ENCODE measurements around the gene VWA1. TPM values are rescaled to one million over a fixed set of nuclear protein-coding genes. Genes with fewer than 3 reads are reported as not detected.

Gene VWA1
- total and polyA plus RNA-seq, 2 of the 4 experiments (the other 2 are of a cell fraction): 1.1 to 6.1 TPM

DNA sequence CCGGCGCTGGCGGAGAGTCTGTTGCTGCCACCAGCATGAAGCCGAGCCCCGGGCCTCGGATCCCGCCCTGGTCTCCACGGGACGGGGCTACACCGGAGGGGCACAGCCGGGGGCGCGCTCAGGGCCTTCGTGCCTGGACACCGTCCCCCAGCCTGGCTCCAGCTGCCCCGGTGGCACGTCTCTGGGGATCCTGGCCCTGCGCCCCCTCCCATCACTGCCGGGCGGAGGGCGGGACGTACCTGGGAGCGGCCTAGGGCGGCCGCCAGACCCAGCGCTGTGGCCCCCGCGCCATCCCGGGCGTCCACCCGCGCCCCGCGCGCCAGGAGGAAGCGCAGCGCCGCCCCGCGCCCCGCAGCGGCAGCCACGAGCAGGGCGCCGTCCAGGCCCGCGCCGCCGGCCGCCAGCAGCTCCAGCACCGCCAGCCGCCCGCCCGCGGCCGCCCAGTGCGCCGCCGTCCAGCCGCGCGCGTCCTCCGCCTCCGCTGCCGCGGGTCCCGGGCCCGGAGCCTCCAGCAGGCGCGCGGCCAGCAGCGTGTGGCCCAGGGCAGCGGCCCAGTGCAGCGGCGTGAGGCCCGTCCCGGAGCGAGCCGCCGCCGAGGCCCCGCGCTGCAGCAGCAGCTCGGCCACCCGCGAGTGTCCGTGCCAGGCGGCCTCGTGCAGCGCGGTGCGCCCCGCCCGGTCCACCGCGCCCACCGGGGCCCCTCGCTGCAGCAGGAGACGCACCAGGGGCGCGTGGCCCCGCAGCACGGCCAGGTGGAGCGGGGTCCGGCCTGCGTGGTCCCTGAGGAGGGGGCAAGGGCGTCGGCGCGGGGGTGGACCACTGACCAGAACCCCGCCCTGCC, 15.5 kb upstream of the VWA1 start:
- no peaks in the 10 kb centered on the region for H3K79me1 ChIP-seq (ENCODE audit: low read depth in 1 of 2, low read length in 2 of 2)
- H2BK15ac ChIP-seq (ENCODE audit: low read depth, low read length): no peak overlapping the region
- H3K27ac ChIP-seq (ENCODE audit: insufficient read depth, low read length): no peak overlapping the region
- intact Hi-C loops (cut with micrococcal nuclease) (no loop called here), dilution Hi-C loops (cut with HindIII; ENCODE audit: low sequenced_read_pairs, unreplicated experiment) (no loop called here), in situ Hi-C loops (cut with MboI; ENCODE audit: low sequenced_read_pairs) (no loop called here)
- peak; percentile 64 for ATAC-seq (ENCODE audit: low read depth)
- ChIA-PET POLR2A (ENCODE audit: unreplicated experiment) (no interaction called here), CTCF (no interaction called here)
- H2AK5ac ChIP-seq (ENCODE audit: low read depth, low read length): no peak overlapping the region
- H4K20me1 ChIP-seq (ENCODE audit: insufficient read depth, low read length): no peaks in the 10 kb centered on the region
- no peaks in the 10 kb centered on the region for H3K27me3 ChIP-seq (ENCODE audit: control insufficient read depth, insufficient read depth, low read length)
- H3K4ac ChIP-seq (ENCODE audit: low read depth, low read length): no peak overlapping the region
- no peak overlapping the region for H2BK5ac ChIP-seq (ENCODE audit: low read depth, low read length, poor library complexity, severe bottlenecking)
- 27% methylated on average over 67 of the region's 112 CpGs; no CpG with 5 or more reads in 1 of the 2 experiments for WGBS, 2 experiments (ENCODE audit: extremely low coverage in 2 of 2, insufficient read length in 1 of 2)
- peak overlapping the region; percentile 86 for H2AFZ ChIP-seq (replicated peaks; ENCODE audit: low read length, poor library complexity)
- no peaks in the 10 kb centered on the region for H3K9me1 ChIP-seq (ENCODE audit: insufficient read depth, low read length)
- no peak overlapping the region for H3K23ac ChIP-seq (ENCODE audit: low read depth, low read length)
- no peaks in the 10 kb centered on the region for H3K9me3 ChIP-seq (ENCODE audit: control insufficient read depth, insufficient read depth, low read length)
- H2BK120ac ChIP-seq (ENCODE audit: low read depth, low read length): no peak overlapping the region
- H4K8ac ChIP-seq (ENCODE audit: low read depth in 2 of 2, low read length in 2 of 2): no peak overlapping the region
- peaks cover 3% of the 10 kb centered on the region; the same call in 1 of the 2 replicates for H3K4me1 ChIP-seq (ENCODE audit: control insufficient read depth, insufficient read depth, low read length)
- H3K4me3 ChIP-seq (ENCODE audit: insufficient read depth, low read depth, low read length): no peak overlapping the region
- no peak overlapping the region for H2BK20ac ChIP-seq (ENCODE audit: low read depth, low read length)
- H3K9ac ChIP-seq (ENCODE audit: low read depth, low read length): no peak overlapping the region
- H4K91ac ChIP-seq (ENCODE audit: insufficient read depth, low read depth, low read length): no peak overlapping the region
- BruUV-seq (replicated peaks): no TSS peak
- H3K4me2 ChIP-seq (ENCODE audit: low read depth, low read length): no peak overlapping the region
- no peak for DNase-seq
- H3K14ac ChIP-seq (replicated peaks; ENCODE audit: low read depth, low read length): no peak overlapping the region
- no peak overlapping the region for H4K5ac ChIP-seq (ENCODE audit: low read depth, low read length)
- H3K18ac ChIP-seq (ENCODE audit: low read depth, low read length): no peak overlapping the region
- H3K36me3 ChIP-seq (ENCODE audit: control insufficient read depth, insufficient read depth, low read length): no peaks in the 10 kb centered on the region
- no peak overlapping the region for H3K56ac ChIP-seq (ENCODE audit: extremely low read depth, insufficient read depth, low read length)
- no peak overlapping the region for H2AK9ac ChIP-seq (replicated peaks; ENCODE audit: low read depth, low read length, poor library complexity)
- TF ChIP-seq CEBPB (IDR thresholded peaks at IDR 0.05; ENCODE audit: low read depth, low read length): no peak
- TF ChIP-seq, protein P1, sequence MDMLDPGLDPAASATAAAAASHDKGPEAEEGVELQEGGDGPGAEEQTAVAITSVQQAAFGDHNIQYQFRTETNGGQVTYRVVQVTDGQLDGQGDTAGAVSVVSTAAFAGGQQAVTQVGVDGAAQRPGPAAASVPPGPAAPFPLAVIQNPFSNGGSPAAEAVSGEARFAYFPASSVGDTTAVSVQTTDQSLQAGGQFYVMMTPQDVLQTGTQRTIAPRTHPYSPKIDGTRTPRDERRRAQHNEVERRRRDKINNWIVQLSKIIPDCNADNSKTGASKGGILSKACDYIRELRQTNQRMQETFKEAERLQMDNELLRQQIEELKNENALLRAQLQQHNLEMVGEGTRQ (IDR thresholded peaks at IDR 0.05; ENCODE audit: low read depth, low read length): no peak
- TF ChIP-seq MXI1 (IDR thresholded peaks at IDR 0.05; ENCODE audit: borderline replicate concordance, low read depth, low read length): no peak
- no peak for TF ChIP-seq POLR2A (IDR thresholded peaks at IDR 0.05; ENCODE audit: low read depth, low read length)
- TF ChIP-seq, protein P2, sequence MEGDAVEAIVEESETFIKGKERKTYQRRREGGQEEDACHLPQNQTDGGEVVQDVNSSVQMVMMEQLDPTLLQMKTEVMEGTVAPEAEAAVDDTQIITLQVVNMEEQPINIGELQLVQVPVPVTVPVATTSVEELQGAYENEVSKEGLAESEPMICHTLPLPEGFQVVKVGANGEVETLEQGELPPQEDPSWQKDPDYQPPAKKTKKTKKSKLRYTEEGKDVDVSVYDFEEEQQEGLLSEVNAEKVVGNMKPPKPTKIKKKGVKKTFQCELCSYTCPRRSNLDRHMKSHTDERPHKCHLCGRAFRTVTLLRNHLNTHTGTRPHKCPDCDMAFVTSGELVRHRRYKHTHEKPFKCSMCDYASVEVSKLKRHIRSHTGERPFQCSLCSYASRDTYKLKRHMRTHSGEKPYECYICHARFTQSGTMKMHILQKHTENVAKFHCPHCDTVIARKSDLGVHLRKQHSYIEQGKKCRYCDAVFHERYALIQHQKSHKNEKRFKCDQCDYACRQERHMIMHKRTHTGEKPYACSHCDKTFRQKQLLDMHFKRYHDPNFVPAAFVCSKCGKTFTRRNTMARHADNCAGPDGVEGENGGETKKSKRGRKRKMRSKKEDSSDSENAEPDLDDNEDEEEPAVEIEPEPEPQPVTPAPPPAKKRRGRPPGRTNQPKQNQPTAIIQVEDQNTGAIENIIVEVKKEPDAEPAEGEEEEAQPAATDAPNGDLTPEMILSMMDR (conservative IDR thresholded peaks at IDR 0.05; ENCODE audit: low read depth, low read length): no peak
- no peak for TF ChIP-seq MAZ (IDR thresholded peaks at IDR 0.05; ENCODE audit: borderline replicate concordance, low read depth, low read length)
- TF ChIP-seq, protein P3, sequence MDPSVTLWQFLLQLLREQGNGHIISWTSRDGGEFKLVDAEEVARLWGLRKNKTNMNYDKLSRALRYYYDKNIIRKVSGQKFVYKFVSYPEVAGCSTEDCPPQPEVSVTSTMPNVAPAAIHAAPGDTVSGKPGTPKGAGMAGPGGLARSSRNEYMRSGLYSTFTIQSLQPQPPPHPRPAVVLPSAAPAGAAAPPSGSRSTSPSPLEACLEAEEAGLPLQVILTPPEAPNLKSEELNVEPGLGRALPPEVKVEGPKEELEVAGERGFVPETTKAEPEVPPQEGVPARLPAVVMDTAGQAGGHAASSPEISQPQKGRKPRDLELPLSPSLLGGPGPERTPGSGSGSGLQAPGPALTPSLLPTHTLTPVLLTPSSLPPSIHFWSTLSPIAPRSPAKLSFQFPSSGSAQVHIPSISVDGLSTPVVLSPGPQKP (IDR thresholded peaks at IDR 0.05; ENCODE audit: borderline replicate concordance, low read depth, low read length): no peak
- TF ChIP-seq BHLHE40 (IDR thresholded peaks at IDR 0.05; ENCODE audit: low read depth, low read length): no peak
- no peak for TF ChIP-seq RAD21 (IDR thresholded peaks at IDR 0.05; ENCODE audit: low read length)
- TF ChIP-seq RFX5 (IDR thresholded peaks at IDR 0.05; ENCODE audit: low read depth, low read length): no peak
- TF ChIP-seq FOS (IDR thresholded peaks at IDR 0.05; ENCODE audit: low read depth, low read length): no peak
- no peak for TF ChIP-seq RCOR1 (IDR thresholded peaks at IDR 0.05; ENCODE audit: insufficient replicate concordance, low read length)

Measured in IMR-90 (cell line).